Stimulated activated CD8-positive, alpha-beta memory T cell treated with anti-CD3 and anti-CD28 coated beads, Interleukin-2, amount 100 ng/mL, for 1 hour (primary cell): ENCODE results near the gene GET4.
"Not testable (repeated sequence)": the region's sequence is repeated elsewhere in the genome, so short reads cannot be mapped to it uniquely, and the experiment has no call there.

Experiments used
- DNase-seq, 2 donors: peaks; one replicate each; pipeline ENCODE4 v3.0.0-alpha.2; 2020; ENCODE audit warnings: low read depth in 2 of 2

Gene GET4

GRCh38 chr7:926061-927030 is 50.0 kb downstream of the GET4 start:
- DNase-seq = no peak

DNA sequence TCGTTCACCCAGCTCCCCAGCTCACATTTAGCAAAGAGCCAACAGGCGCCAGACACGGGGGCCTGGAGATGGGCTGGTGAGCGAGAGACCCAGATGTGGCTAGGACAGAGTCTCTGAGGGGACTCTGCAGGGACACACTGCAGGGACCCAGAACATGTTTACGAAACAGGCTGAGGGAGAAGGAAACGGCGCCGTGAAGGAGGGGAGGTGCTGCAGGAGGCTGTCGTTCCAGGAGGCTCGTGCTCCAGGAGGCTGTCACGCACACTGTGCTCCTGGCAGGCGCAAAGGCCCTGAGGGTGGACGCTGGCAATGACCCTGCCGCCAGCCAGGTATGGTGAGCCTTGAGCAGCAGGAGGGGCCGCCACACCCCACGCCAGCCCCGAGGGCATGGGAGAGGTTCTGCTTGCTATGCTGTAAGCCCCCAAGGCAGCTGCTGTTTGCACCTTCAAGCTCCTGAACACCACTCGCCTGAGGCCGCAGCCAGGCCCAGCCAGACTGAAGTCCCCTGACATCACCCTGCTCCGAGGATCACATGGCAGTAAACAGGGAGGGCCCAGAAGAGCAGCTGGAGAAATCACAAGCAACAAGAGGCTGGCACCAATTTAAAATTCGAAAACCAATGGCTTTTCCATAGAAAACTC is 50.8 kb downstream of the GET4 start:
- DNase-seq = no peak

GRCh38 chr7:929311-929711 is 53.0 kb downstream of the GET4 start:
- no peak for DNase-seq

- no peak for DNase-seq
Observed at GRCh38 chr7:930975-931758, 54.8 kb downstream of the GET4 start.

DNA sequence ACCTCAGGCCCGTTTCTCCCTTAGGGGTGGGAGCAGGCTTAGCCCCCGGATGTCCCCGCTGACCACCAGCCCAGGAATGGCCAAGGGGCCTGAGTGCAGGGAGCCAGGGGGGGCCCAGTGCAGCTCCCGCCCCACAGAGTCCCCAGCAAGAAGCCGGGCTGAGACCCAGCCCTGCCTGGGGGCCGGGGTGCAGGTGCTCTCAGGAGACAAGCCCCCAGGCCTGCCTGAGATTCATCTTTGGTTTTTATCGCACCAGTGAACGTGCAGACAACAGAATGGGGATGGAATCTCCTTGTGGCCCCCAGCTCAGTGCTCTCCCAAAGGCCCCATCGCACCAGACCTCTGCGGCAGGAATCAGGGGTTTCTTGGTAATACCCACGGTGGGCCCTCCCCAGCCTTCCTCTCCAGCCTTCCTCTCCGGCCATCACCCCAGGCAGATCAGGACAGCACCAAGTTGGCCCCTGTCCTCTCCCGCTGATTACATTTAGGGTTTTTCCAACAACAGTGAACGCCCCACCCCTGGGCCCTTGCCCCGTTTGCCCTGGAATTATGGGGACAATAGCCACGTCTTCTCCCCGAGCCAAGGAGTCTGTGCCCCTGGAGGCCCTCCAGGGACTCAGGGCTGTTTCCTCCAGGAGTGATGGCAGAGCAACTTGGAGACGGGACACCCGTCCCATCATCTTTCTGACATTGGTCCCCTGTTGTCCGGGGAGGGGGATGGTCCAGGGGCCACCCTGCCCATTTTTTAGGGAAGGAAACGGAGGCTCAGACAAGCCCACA is 55.7 kb downstream of the GET4 start:
- no peak for DNase-seq

- DNase-seq = no peak
Observed at GRCh38 chr7:932651-932975, 56.3 kb downstream of the GET4 start.

DNA sequence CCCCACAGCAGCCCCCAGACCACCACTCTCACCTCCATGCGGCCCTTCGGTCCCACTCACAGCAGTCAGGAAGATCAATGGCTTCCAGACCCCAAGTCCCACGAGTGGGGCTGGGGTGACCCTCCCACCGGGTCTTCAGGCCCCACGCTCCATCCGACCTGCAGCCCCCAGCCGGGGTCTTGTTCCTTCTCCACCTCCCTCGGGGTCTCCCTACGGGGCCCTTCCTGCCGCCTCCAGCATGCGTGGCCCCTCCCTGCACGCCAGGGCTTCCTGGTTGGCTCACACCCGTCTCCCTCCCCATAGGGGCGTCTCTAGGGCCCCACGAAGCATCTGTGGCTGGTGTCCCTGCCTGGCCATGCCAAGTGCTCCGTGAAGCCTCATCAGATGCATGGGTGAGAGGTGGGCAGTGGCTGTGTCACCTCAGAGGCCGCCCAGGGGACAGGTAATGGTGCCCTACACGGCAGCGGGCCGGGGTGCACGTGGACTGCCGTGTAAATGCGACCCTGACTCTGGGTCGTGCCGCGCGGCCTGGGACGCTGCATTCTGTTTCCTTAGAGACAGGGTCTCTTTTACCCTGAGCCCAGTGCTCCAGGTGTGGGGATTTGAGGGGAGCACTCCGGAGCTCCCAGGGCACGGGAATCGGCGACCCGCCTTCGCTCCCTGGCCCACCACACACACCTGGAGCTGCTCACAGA is 58.3 kb downstream of the GET4 start:
- DNase-seq = no peak

DNA sequence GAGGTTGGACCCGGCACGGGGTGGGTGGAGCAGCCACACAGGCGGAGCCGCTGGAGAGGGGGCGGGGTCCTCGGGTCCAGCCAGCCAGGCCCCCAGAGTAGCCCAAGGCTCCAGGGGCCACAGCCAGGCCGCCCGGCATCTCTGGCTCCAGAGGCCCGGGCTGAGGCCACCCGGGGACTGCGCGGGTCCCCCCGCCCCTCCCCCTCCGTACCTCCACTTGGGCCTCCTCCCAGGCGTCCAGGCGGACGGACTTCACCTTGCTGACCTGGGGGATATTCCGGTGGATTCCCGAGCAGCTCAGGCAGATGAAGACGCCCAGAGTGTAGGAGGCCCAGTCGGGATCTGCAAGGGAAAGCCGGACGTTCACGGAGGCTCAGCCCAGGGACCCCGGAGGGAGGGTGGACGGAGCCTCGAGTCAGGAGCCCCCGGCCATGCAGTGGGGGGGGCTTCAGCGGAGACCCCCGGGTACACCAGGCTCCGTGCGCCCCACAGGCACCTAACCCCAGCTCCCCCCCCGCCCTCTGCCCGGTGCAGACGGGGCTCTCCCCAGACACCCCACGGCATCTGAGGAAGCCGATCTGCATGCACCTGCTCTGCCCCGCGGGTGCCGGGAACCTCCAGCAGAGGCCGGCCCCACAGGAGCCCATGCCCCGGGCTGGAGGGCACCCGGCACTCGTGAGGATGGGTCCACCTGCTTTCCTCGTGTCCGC is 59.0 kb downstream of the GET4 start:
- no peak for DNase-seq

GRCh38 chr7:935874-936385 is 59.6 kb downstream of the GET4 start:
- DNase-seq = no peak

DNA sequence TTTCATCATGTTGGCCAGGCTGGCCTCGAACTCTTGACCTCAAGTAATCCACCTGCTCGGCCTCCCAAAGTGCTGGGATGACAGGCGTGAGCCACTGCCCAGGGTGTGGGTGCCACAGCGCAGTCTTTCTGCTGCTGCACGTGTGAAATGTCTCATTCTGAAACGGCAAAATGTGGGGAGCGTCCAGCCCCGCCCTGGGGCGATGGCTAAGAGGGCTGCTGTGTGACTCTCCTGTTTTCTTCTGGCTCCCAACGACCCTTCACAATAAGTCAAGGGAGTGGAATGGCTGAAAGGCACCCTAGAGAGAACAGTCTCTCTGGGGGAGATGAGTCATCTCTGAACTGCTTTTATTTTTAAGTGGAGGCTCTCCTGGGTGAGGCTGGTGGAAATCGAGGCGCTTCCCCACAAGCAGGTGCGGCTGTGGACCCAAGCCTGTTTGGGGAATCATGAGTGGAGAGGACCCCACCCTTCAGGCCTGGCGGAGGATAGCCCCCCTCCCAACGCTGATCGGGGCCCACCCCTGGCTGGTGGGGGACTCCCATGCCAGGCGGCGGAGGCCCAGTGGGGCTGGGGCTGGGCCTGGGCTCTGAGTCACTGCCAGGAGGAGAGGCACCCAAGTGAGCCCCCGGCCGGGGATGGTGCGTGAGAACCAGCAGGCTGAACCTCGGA is 60.2 kb downstream of the GET4 start:
- DNase-seq = no peak

DNA sequence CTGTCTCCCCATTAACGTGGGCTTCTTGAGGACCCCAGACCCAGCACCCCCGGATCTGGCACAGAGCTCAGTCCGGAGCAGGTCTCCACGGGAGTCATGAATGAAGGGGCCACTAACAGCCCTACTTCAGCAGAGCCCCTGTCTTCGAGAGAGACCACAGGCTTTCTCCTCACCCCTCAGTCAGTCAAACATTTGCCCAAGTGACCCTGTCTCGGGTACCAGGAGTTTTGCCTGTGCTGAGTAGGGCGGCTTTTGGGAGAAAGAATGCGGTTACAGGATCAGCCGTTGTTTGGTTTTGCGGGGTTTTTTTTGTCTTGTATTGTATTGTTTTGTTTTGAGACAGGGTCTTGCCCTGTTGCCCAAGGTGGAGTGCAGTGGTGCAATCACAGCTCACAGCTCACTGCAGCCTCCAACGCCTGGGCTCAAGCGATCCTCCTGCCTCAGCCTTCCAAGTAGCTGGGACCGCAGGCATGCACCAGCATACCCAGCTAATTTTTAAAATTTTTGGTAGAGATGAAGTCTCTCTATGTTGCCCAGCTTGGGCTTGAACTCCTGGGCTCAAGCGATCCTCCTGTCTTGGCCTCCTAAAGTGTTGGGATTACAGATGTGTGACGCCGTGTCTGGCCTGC is 61.6 kb downstream of the GET4 start:
- no peak for DNase-seq

DNA sequence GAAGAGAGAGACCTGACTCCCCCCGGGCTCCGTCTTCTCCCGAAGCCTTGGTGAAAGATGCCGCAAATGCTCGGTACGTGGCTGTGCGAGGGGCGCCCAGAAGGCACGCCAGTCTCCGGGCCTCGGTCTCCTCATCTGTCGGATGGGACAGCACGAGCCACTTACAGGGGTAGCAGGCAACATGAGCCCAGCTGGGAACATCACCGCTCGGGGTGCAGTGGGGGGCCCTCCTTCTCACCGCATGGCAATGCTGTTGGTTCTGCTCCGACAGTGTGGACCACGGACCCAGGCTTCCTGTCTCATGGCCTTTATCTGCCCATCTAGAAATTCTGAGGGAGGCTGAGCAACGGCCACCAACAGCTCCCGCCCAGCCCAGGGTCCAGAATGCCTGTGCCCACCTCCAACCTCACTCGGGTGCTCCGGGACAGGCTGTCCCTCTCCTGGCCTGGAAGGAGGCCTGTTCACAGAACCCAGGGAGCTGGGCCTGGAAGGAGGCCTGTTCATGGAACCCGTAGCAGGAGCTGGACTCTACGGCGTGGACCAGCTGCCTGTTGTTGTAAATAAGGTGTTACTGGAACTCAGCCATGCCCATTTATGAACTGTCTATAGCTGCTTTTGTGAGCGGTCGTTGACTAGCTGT is 62.3 kb downstream of the GET4 start:
- DNase-seq = no peak

DNA sequence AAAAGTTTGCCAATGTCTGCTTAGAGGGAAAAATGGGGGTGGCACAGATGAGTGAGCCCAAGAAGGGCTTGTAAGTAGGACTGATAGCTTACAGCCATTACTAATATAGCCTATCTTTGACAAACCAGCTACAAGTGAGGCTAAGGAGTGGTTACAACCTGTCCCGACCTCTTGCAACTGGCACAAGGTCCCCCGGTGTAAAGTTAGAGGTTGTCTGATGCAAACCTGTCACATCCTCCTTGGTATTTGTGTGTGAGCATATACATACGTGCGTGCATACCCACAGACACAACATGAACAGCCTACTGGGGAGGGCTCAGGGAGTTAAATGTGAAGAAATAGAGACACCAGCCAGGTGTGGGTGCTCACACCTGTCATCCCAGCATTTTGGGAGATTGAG is 63.5 kb downstream of the GET4 start:
- DNase-seq = no peak

DNA sequence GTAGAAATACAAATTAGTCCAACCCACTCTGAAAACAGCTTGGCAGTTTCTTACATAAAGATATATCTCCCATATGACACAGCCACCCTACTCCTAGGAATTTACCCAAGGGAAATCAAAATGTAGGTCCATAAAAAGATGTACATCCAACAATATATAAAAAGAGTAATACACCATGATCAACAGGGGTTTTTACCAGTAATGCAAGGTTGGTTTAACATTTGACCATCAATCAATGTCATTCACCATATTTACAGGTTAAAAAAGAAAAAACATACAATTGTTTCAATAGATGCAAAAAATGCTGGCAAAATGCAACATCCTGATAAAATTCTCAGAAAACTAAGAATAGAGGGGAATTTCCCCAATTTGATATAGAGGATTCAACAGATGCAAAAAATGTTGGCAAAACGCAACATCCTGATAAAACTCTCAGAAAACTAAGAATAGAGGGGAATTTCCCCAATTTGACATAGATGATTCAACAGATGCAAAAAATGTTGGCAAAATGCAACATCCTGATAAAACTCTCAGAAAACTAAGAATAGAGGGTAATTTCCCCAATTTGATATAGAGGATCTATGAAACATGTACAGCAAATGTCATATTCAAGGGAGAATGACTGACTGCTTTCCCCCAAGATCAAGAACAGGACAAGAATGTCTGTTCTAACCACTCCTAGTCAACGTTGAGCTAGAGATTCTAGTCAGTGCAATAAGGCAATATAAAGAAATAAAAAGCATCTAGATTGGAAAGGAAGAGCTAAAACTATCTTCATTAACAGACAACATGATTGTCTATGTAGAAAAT is 64.5 kb downstream of the GET4 start:
- DNase-seq = no peak

DNA sequence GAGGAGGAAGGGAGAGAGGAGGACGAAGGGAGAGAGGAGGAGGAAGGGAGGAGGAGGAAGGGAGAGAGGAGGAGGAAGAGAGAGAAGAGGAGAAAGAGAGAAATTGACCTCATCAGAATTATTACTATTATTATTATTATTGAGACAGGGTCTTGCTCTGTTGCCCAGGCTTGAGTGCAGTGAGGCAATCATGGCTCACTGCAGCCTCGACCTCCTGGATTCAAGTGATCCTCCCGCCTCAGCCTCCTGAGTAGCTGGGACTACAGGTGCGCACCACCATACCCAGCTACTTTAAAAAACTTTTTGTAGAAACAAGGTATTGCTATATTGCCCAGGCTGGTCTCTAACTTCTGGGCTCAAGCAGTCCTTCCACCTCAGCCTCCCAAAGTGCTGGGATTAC is 67.4 kb downstream of the GET4 start:
- DNase-seq = not testable (repeated sequence)

DNA sequence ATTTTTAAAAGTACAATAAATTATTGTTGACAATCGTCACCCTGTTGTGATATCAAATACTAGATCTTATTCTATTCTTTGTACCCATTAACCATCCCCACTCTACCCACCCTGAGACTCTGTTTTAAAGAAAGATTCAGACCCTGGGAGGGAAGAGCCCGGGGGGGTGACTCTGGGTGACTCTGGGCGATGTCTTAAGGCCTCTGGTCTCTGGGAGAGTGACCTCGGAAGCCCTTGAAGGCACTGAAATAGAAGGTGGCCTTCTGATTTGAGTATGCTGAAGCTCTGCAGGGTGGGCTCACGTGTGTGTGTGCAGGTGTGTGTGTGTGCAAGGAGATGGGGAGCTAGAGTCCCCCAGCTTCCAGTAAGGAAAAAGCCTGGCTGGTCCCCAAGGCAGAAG is 68.4 kb downstream of the GET4 start:
- DNase-seq = no peak

DNA sequence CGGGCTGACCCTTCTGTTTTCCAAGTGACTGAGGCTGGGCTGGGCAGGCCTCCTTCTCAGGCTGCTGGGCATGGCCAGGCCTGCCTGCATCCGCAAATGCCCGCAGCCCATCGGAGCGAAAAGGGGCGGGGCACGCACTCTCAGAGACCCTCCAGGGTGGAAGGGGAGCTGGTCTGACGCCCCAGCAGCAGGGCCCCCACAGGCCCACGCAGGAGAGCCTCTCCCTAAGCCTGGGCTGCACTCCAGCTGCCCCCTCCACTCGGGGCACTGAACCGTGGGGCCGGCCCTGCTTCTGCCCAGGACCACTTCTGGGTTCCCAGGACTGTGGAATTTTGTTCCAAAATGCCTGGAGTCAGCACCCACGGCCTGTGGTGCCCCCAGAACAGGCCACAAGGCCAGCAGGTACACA is 68.8 kb downstream of the GET4 start:
- no peak for DNase-seq
